SH-SY5Y (cell line): Measurements from ENCODE around the gene PDGFRA.

ENCODE experiments used
- GATA2 ChIP-seq: IDR thresholded peaks from 2 replicates; pipeline ENCODE4 v1.6.1; 2011; ENCODE audit warnings: mild to moderate bottlenecking, low read depth, low read length
- GATA3 ChIP-seq: IDR thresholded peaks from 2 replicates; pipeline ENCODE4 v1.6.1; 2011; ENCODE audit warnings: low read depth, mild to moderate bottlenecking, low read length, moderate library complexity

- TF ChIP-seq GATA3 (no peak), GATA2 (no peak)
Observed at GRCh38 chr4:54272051-54272450, 43.0 kb downstream of the PDGFRA start.
